ENCODE results near the gene LRMDA. TPM values are rescaled to one million over a fixed set of nuclear protein-coding genes. Genes with fewer than 3 reads are reported as not detected.

Gene LRMDA
- total and polyA plus RNA-seq, 2 of the 13 experiments (the other 11 are each of a cell fraction or from before 2014, with no cell fraction given) = 13.4 to 22.0 TPM

DNA sequence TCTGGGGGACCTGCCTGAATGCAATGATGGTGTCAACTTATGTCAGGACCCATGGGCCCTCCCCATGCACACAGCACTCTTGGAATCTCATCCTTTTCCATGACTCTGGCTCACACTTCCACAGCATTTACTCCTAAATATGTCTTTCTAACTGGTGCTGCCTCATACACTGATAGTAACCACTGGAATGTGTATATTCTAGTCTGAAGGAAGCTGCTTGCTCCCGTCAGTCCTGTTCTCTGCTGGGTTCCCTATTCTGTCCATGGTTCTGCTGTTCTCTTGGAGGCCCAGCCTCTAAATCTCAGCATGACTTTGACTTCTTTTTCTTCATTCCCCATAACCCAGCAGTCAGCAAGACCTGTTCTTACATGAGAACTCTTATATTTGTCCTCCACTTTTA, 1151.1 kb downstream of the LRMDA start (continued):
- TF ChIP-seq ZNF646 (CRISPR knock-in tag; IDR thresholded peaks at IDR 0.05) = no peak
- no peak for TF ChIP-seq ZNF562 (CRISPR knock-in tag; IDR thresholded peaks at IDR 0.05; ENCODE audit: borderline replicate concordance)
- TF ChIP-seq SMAD3 (CRISPR knock-in tag; IDR thresholded peaks at IDR 0.05) = no peak
- TF ChIP-seq ZNF407 (CRISPR knock-in tag; IDR thresholded peaks at IDR 0.05; ENCODE audit: not compliant biosample characterization) = no peak

Measured in HepG2 (cell line).